ENCODE measurements around the gene RASEF.

- TF ChIP-seq POLR2A (IDR thresholded peaks at IDR 0.05; ENCODE audit: low read depth, low read length) = no peak
- no peak for TF ChIP-seq TAF1 (IDR thresholded peaks at IDR 0.05; ENCODE audit: borderline replicate concordance, low read depth, low read length)
- no peak for TF ChIP-seq POLR2AphosphoS5 (IDR thresholded peaks at IDR 0.05; ENCODE audit: low read depth, low read length)
Measured at GRCh38 chr9:83061036-83061435, 1.9 kb downstream of the RASEF start.

Data from GM12892 (cell line).